Adrenal gland (tissue), 12 donors: ENCODE data around the gene SLC44A4. TPM values are rescaled to one million over a fixed set of nuclear protein-coding genes. Genes with fewer than 3 reads are reported as not detected.
"Not testable (repeated sequence)": the region's sequence is repeated elsewhere in the genome, so short reads cannot be mapped to it uniquely, and the experiment has no call there.

Experiments
- DNase-seq, 7 donors: peaks; one replicate each; pipeline ENCODE4 v3.0.0-alpha.2; 2019 to 2020
- H3K27ac ChIP-seq, 5 donors: fragments of 200-600 bp; sonication (generic) in 4 of 5; 1 replicate in 3 of 5; 2 replicates in 2 of 5; pipeline versions ENCODE4 v1.5.1 to v1.8.0; 2016 to 2020; ENCODE audit warnings: mild to moderate bottlenecking in 1 of 5
- H3K27me3 ChIP-seq: fragments of 200-600 bp; 2 replicates; pipeline ENCODE4 v1.8.0; 2021
- H3K36me3 ChIP-seq, 2 donors: fragments of 200-600 bp; replicated peaks in 1 of 2; 1 replicate in 1 of 2; 2 replicates in 1 of 2; pipeline versions ENCODE4 v1.5.1 to v1.8.0; 2018 to 2022
- H3K4me1 ChIP-seq, 2 donors: fragments of 200-600 bp; replicated peaks in 1 of 2; 1 replicate in 1 of 2; 2 replicates in 1 of 2; pipeline versions ENCODE4 v1.5.1 to v1.8.0; 2018 to 2021
- H3K4me3 ChIP-seq, 4 donors: fragments of 200-600 bp; sonication (generic) in 3 of 4; one replicate each; pipeline ENCODE4 v1.5.1; 2016 to 2018
- H3K9me3 ChIP-seq, 3 donors: fragments of 200-600 bp; sonication (generic) in 1 of 3; replicated peaks in 1 of 3; 1 replicate in 2 of 3; 2 replicates in 1 of 3; pipeline versions ENCODE4 v1.5.1 to v1.8.0; 2016 to 2021
- CTCF ChIP-seq, 6 experiments: fragments of 450-650 bp in 4 of 6; fragments of 200-600 bp in 2 of 6; sonication (generic) in 1 of 6; IDR thresholded peaks; 1 replicate in 5 of 6; 2 replicates in 1 of 6; pipeline versions ENCODE4 v1.5.1 to v1.8.0; 2016 to 2021; ENCODE audit warnings: antibody characterized with exemption in 6 of 6, mild to moderate bottlenecking in 2 of 6, moderate library complexity in 1 of 6
- POLR2A ChIP-seq, 2 donors: fragments of 450-650 bp; IDR thresholded peaks; one replicate each; pipeline ENCODE4 v1.6.1; 2017; ENCODE audit warnings: antibody characterized with exemption in 2 of 2, mild to moderate bottlenecking in 2 of 2, moderate library complexity in 1 of 2
- WGBS, 4 donors: extraction: QIAGEN DNeasy Blood & Tissue Kit in 2 of 4; methylation state at CpG; one replicate each; pipeline versions ENCODE4 v1.1.5 to v1.1.7; 2013 to 2017; 5-methylcytosine and 5-hydroxymethylcytosine counted together
- intact Hi-C, 2 donors: fragments of 100-400 bp; cut with DNase I; formaldehyde crosslinking; loops; one replicate each; pipeline versions ENCODE4 v1.14.1 to v1.15.0; 2022 to 2023
- polyA plus RNA-seq, 3 donors: library from polyadenylated mRNA; stranded (reverse); fragments of 200-250 nt in 2 of 3; fragments of 350-450 nt in 1 of 3; fragmentation: Illumina TruSeq in 1 of 3; extraction: RNeasy Lipid Tissue Mini Kit (QIAGEN cat#74804) in 1 of 3; gene quantifications; one replicate each; pipeline ENCODE4 v1.2.3, GENCODE V29; 2013 to 2014
- total RNA-seq, 9 donors: library from RNA; depleted of rRNA in 4 of 9; stranded (reverse); fragments of >200 nt in 4 of 9; fragments of 120-200 nt in 1 of 9; fragmentation: NEBNext Ultra II Directional in 1 of 9; extraction: Animal tissue kit (Norgen Biotek cat#: 25700) in 1 of 9; gene quantifications; one replicate each; pipeline versions ENCODE4 v1.1.0 to v1.2.4, GENCODE V29; 2013 to 2023
- donor health status: healthy with polysubstance abuse.
- donor health status: Bipolar disorder and iron deficiency.
- donor health status: DM: yes; HTN: yes; CAD: no.
- donor health status: DM: no; HTN: no; CAD: no.
- donor health status: DM: no; HTN: no; CAD: no.
- donor health status: DM: yes; HTN: yes; CAD: no.

Gene SLC44A4
- total and polyA plus RNA-seq, 12 donors = 1.2 to 30.1 (median 12.7) TPM

GRCh38 chr6:31874084-31874670 lies 4.6 kb downstream of the SLC44A4 start:
- no peak overlapping the region for H3K27ac ChIP-seq
- H3K4me1 ChIP-seq = peaks cover 16 to 30% of the 10 kb centered on the region in 2 donors
- H3K36me3 ChIP-seq = no peaks in the 10 kb centered on the region
- H3K9me3 ChIP-seq = no peaks in the 10 kb centered on the region
- no peaks in the 10 kb centered on the region for H3K27me3 ChIP-seq
- no peak for DNase-seq
- 62 to 71% (median 68%) methylated on average over 4 of the region's 4 CpGs for WGBS, 4 donors
- H3K4me3 ChIP-seq = no peak overlapping the region
- no peak for TF ChIP-seq CTCF (IDR thresholded peaks at IDR 0.05)
- TF ChIP-seq POLR2A (IDR thresholded peaks at IDR 0.05) = no peak
- intact Hi-C loops = no loop called here

- Histone ChIP-seq H3K27me3 (no peaks in the 10 kb centered on the region), H3K4me3 (no peak overlapping the region), H3K27ac (peak overlapping the region in 4 of 5 donors; percentile 12 to 89 (median 76)), H3K36me3 (no peaks in the 10 kb centered on the region), H3K9me3 (no peaks in the 10 kb centered on the region), H3K4me1 (peaks cover 16 to 20% of the 10 kb centered on the region in 2 donors)
- intact Hi-C loops = no loop called here
- peak in 5 of 7 donors; percentile 51 to 73 (median 67) for DNase-seq
- TF ChIP-seq CTCF (IDR thresholded peaks at IDR 0.05) (no peak), POLR2A (IDR thresholded peaks at IDR 0.05) (peak in 1 of 2 donors; percentile 50)
- 32 to 55% (median 51%) methylated on average over 4 to 9 of the region's 9 CpGs for WGBS, 4 donors
Observed at GRCh38 chr6:31871046-31871659, 7.6 kb downstream of the SLC44A4 start.

GRCh38 chr6:31870385-31870921 lies 8.3 kb downstream of the SLC44A4 start:
- WGBS, 4 donors = 44 to 50% (median 46%) methylated on average over 11 to 16 of the region's 16 CpGs
- Histone ChIP-seq H3K27me3 (no peaks in the 10 kb centered on the region), H3K36me3 (no peaks in the 10 kb centered on the region), H3K27ac (peak overlapping the region in 4 of 5 donors; percentile 12 to 89 (median 76)), H3K4me1 (peaks cover 16 to 20% of the 10 kb centered on the region in 2 donors), H3K9me3 (no peaks in the 10 kb centered on the region), H3K4me3 (no peak overlapping the region)
- intact Hi-C loops = no loop called here
- DNase-seq = peak in 6 of 7 donors; percentile 68 to 85 (median 78)
- TF ChIP-seq POLR2A (IDR thresholded peaks at IDR 0.05) (no peak), CTCF (IDR thresholded peaks at IDR 0.05) (peak in 1 of 6 experiments; percentile 13)

- no peak for DNase-seq
- no peak overlapping the region for H3K27ac ChIP-seq
Observed at GRCh38 chr6:31869343-31869742, 9.5 kb downstream of the SLC44A4 start.

GRCh38 chr6:31868658-31868971 lies 10.2 kb downstream of the SLC44A4 start:
- 87 to 100% (median 97%) methylated on average over 1 of the region's 1 CpG for WGBS, 4 donors
- H3K36me3 ChIP-seq, intact Hi-C loops: not testable (repeated sequence)

More at GRCh38 chr6:31869343-31869742, 9.5 kb downstream of the SLC44A4 start:
- H3K4me1 ChIP-seq = peaks cover 16 to 20% of the 10 kb centered on the region in 2 donors
- 79 to 92% (median 88%) methylated on average over 3 to 8 of the region's 8 CpGs for WGBS, 4 donors
- H3K4me3 ChIP-seq = no peak overlapping the region
- TF ChIP-seq POLR2A (IDR thresholded peaks at IDR 0.05) (no peak), CTCF (IDR thresholded peaks at IDR 0.05) (no peak)
- intact Hi-C loops = no loop called here
- H3K9me3 ChIP-seq = no peaks in the 10 kb centered on the region
- H3K27me3 ChIP-seq = no peaks in the 10 kb centered on the region
- no peaks in the 10 kb centered on the region for H3K36me3 ChIP-seq

More at GRCh38 chr6:31868658-31868971, 10.2 kb downstream of the SLC44A4 start:
- not testable (repeated sequence) for H3K27me3 ChIP-seq, H3K4me3 ChIP-seq, DNase-seq, H3K27ac ChIP-seq, H3K9me3 ChIP-seq
- peaks cover 16 to 26% of the 10 kb centered on the region in 2 donors for H3K4me1 ChIP-seq
